NCI-H146 treated with DMSO at 0.1 percent for 48 hours (cell line): Measurements from ENCODE around the gene IL4R.
"Not testable (repeated sequence)": the region's sequence is repeated elsewhere in the genome, so short reads cannot be mapped to it uniquely, and the experiment has no call there.

Experiments used
- DNase-seq: peaks from one replicate; lab custom pipeline; 2025; ENCODE audit not compliant: unreplicated experiment; lab: John Stamatoyannopoulos, UW

Gene IL4R

DNA sequence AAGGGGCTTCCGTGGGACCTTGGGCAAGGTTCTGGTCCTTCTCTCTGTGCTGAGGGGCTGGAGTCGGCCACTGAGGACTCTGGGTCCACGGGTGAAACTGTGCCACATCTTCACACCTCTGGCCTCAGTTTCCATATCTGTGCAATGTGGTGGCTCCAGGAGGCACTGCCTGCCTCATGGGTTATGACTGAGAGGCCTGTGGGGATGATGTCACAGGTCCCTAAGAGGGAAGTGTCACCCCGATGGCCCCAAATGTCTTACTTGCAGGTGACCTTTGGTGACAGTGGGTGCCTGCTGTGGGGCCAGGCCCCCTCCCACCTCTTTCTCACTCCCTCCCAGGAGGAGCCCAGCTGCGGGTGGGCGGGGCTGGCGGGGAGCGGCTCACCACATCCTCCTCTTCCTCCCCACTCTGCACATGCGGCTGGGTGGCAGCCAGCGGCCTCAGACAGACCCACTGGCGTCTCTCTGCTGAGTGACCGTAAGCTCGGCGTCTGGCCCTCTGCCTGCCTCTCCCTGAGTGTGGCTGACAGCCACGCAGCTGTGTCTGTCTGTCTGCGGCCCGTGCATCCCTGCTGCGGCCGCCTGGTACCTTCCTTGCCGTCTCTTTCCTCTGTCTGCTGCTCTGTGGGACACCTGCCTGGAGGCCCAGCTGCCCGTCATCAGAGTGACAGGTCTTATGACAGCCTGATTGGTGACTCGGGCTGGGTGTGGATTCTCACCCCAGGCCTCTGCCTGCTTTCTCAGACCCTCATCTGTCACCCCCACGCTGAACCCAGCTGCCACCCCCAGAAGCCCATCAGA, 88.2 kb downstream of the IL4R start, which contains the start of gene IL21R:
Gene IL21R (plus strand): TSS at position 407 of the 801 bp plus-strand sequence. CDS start 27,898 bp downstream, outside the sequence.
- DNase-seq, result peak; percentile 44

DNA sequence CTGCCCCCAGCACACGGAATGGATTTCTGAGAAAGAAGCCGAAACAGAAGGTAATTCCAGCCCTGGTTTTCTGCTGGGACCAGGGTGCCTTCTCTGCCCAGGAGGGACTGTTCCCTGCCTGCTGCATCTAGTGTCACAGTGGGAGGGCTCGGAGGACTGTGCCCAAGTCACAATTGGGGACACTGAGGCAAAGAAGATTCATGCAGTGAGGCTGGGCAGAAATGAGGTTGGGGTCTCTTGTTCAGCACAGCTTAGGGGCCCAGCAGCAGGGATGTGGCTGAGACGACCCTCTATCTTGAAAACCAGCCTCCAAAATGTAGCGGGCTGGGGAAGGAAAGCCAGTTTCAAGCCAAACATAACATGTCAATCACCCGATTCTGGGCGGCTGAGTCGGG, 88.8 kb downstream of the IL4R start:
- DNase-seq, result no peak

DNA sequence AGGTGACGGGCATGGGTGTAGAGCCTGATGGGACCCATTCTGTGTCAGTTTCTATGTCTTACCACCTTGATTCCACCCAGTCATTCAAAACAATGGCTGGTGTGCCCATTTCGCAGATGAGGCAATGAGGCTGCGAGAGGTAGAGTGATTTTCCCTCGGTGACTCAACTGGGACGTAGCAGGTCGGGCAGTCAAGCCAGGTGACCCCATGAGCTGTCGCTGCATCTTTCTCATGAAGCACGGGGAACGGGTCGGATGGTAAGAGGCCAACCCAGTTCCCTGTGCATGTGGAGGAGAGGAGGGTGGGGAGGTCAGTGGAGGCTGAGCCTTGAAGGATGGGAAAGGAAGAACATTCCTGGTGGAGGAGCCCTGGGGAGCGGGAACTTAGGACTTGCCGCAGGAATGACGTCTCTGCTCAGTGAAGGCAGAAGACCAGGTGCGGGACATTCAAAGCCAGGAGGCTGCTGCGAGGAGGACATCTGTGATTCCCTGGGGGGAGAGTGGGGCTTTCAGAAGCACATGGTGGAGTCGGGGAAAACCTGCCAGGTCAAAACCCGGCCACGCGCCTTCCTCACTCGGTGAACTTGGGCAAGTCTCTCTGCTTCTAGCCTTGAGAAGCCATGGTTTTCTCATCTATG, 89.3 kb downstream of the IL4R start:
- no peak for DNase-seq

DNA sequence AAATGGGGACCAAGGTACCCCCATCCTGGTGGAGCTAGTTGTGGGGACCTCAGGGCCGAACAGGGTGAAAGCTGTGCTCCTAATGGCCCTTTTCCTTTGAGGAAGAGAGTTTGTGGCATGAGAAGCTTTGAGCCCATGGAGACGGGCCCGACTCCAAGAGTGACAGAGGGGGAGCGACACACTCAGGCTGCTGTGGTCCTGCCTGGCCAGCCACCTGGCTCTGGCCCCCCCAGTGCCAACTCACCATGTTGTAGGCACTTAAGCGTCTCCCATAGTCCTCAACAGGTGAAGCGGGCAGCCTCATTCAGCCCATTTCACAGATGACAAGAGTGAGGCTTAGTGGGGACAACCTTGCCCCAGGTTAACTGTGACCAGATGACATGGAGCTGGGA, 89.8 kb downstream of the IL4R start:
- no peak for DNase-seq

DNA sequence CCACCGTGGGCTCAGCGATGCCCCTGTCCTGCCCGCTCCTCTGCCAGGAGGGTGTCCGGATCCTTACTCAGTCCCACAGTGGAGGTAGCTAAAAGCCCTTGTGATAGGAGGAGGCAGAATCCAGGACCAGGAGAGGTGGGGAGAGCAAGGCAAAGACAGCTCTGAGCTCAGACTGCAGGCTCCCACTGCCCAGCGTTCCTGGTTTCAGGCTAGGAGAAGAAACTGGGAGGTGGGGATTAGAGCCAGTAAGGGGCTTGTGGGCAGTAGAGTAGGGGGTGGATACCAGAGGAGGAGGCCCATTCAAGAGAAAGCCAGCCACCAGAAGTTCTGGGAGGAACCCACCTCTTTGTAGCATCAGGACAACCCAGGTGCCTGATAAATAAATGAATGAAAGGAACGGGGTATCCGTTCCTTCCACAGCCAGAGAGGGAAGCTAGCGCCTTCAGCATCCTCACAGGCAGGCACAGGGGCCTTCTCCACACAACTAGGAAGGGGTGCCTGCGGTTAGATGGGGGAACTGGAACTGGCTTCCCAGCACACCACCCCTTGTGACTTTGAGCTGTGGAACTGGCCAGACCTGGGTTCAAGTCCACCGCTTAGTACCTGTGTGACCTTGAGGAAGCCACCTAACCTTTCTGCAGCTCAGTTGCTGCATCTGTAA, 90.5 kb downstream of the IL4R start:
- no peak for DNase-seq

DNA sequence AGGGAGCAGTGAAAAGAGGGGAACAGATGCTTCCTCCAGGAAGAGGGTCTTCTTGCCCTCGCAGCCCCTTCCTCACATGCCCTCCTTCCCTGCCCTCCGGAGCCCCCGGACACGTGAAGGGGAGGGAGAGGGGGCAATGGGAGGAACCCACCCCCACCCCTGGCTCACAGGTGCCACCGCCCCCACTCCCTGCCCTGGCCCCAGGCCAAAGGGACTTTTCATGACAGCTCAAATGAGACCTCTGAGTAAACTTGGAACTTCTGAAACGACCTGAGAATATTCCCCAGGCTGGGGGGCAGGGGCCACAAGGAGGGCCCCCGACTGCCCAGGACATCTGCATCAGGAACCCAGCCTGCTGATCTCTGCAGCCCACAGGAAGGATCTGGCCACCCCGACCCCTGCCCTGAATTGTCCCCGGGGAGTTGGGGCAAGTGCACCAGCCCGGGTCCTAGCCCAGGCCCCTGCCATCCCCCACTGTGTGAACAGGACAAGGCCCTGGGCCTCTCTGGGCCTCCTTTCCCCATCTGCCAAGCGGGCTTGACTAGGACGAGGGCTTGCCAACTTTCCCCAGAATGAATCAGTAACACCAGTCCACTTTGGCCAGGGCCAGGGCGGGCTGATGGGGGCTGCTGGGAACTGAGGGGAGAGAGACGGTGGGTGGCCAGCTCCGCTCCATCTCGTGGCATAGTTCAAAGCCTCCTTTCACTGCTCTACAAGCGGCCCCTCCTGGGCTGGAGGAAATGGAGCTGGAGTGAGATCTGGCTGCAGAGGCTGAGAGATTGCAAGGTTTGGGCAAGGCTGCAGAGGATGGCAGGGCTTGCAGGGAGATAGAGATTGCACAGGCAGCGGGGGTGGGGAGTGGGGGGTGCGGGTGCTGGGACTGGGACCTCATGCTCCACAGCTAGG, 92.0 kb downstream of the IL4R start:
- no peak for DNase-seq

DNA sequence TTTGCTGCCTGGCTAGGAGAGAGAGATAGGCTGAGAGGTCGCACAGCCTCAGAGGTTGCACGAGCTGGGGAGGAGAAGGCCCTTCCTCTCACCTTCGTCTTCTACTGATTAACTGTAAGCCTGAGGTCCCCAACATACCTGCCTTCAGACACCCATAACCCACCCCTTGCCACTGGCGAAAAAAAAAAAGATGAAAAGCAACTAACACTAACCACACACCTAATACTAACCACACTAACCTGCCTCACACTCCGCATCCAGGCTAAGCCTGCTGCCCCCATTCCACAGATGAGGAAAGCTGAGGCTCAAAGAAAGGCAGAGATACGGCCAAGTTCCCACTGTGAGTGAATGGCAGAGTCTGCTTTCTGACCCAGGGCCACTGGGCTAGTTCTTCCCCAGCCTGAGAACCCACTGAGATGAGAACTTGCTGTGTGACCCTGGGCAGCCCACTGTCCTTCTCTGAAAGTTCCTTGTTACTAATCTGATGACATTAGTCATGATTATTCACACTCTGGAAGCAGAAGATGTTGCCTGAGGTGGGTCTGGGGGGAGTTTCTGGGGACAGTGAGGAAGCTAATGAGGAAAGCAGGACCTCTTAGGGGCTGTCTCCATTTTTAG, 92.8 kb downstream of the IL4R start:
- no peak for DNase-seq

DNA sequence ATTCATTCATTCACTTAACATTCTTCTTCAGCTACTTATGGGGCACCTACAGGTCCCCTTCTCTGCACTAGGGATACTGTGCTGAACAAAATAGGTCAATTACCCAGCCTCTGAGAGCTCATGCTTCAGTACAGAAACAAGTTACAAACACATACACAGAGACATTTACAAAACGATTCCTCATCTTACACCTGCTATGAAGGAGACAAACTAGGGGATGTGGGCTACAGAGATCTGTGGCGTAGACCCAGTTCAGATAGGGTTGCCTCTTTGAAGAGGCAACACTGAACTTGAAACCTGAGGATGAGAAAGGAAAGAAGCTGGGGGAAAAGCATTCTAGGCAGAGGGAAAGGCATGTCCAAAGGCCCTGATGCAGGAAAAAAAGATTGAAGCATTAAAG, 93.4 kb downstream of the IL4R start:
- no peak for DNase-seq

DNA sequence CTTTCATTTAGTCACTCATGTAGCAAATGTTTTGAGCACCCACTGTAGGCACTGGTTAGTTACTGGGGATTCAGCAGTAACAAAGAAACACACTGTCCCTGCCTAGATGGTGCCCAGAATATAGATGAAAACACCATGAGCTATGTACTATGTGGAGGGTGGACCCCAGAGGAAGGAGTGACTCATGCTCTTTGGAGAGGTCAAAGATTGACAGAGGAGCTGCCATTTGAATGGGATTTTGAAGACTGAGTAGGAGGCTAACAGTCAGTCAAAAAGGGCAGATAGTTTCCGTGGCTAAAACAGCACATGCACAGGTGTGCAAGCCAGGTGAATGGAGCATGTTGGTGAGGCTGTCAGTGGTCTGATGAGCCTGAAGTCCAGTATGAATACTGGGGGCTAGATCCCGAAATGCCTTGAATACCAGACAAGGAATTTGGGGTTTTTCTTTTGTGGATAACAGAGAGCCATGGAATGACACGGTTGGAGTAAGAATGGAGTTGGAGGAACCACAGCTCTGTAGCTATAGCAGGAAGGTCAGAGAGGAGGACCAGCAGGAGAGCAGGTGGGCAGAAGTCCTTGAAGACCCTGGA, 94.3 kb downstream of the IL4R start:
- DNase-seq, result no peak

DNA sequence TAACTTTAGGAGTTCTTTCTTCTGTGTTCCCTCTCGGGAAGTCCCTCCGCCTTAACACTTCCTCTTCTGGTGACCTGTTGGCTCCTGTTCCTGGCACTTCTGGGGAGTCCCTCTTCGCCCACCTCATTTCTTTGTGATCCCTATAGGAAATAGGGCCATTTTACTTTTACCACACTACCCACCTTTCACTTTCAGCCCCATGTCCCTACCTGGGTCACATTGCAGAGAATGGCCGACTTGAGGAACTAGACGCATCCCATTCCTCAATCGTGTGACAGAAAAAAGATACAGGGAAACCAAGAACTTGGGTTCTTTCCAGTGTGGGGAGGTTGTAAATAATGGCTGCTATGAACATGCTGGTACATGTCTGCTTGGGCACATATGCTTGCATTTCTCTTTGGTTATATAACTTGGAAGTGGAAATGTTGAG, 94.8 kb downstream of the IL4R start:
- DNase-seq, result no peak

DNA sequence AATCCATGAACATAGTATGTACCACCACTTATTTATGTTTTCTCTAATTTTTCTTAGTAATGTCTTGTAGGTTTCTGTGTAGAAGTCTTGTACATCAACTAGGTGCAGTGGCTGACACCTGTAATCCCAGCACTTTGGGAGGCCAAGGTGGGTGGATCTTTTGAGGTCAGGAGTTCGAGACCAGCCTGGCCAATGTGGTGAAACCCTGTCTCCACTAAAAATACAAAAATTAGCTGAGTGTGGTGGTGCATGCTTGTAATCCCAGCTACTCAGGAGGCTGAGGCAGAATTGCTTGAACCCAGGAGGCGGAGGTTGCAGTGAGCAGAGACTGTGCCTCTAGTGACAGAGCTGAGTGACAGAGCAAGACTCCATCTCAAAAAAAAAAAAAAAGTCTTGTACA, 96.2 kb downstream of the IL4R start:
- not testable (repeated sequence) for DNase-seq

DNA sequence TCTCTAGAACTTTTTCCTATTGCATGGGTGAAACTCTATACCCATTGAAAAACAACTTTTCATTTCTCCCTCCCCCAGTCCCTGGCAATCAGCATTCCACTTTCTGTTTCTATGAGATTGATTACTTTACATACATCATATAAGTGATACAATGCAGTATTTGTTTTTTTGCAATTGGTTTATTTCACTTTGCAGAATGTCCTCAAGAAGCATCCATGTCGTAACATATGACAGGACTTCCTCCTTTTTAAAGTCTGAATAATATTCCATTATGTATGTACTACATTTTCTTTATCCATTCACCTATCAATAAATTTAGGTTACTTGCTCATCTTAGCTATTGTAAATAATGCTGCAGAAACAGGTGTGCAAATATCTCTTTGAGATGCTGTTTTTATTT, 97.0 kb downstream of the IL4R start:
- no peak for DNase-seq

DNA sequence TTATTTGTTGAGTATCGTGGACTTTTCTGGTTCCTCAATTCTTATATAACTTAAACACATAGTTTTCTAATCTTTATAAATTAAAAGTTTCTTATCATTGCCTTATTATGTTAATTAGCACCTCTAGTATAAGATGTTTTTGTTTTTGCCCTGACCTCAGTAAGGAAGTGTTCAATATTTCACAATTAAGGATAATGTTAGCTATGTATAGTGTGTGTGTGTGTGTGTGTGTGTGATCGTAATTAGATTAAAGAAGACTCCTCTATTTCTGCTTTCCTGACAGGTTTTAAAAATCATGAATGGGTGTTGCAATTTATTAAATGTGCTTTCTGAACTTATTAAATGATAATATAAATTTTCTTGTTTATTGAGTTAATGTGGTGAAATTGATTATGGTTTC, 100.2 kb downstream of the IL4R start:
- DNase-seq, result no peak
